ENCODE results near the gene SERPINA5.

DNA sequence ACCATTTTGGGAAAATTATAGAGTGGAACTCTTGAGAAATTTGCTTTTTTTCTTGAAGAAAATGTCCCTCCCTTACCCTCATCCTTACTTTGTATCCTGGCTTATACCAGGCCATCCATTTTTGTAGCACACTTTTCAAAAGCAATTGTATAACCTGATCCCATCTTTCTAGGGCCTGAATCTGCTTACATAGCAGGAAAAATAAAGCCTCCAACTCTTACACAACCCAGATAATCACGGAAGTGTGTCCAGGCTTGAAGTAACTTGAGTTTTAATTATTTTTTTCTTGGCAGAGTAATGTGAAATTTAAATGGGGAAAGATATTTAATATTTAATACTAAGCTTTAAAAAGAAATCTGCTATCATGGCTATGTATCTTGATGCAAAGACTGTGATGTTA is 53.9 kb downstream of the SERPINA5 start:
- no peak for TF ChIP-seq CTCF (IDR thresholded peaks at IDR 0.05)
- no peak for TF ChIP-seq EZH2 (IDR thresholded peaks at IDR 0.05; ENCODE audit: borderline replicate concordance, insufficient read depth, low read depth, low read length, poor library complexity, severe bottlenecking)
